ENCODE measurements around the gene TEFM. TPM values are rescaled to one million over a fixed set of nuclear protein-coding genes. Genes with fewer than 3 reads are reported as not detected.
"Not testable (repeated sequence)": the region's sequence is repeated elsewhere in the genome, so short reads cannot be mapped to it uniquely, and the experiment has no call there.

TEFM gene
- total and polyA plus RNA-seq, 2 donors (not counting 3 experiments of a cell fraction or from before 2014, with no cell fraction given) = 4.8 to 12.7 TPM

- Histone ChIP-seq H2AFZ (ENCODE audit: low read depth, low read length) (no peak overlapping the region), H3K4me3 (replicated peaks in 1 of 3; ENCODE audit: insufficient read depth in 1 of 3, low read depth in 1 of 3, low read length in 3 of 3) (no peak overlapping the region), H3K4me1 (ENCODE audit: control insufficient read depth, extremely low read depth, insufficient read depth, low read length) (no peaks in the 10 kb centered on the region), H3K9me1 (replicated peaks; ENCODE audit: control insufficient read depth, extremely low read depth, insufficient read depth, low read length) (no peaks in the 10 kb centered on the region), H3K27me3 (ENCODE audit: control insufficient read depth in 2 of 2, insufficient read depth in 2 of 2, low read length in 2 of 2) (peaks cover 5 to 7% of the 10 kb centered on the region in 2 experiments), H3K9me3 (replicated peaks; ENCODE audit: control insufficient read depth, insufficient read depth, low read length) (no peaks in the 10 kb centered on the region), H3K4me2 (ENCODE audit: insufficient read depth, low read length) (no peak overlapping the region), H3K9ac (replicated peaks; ENCODE audit: extremely low read depth, insufficient read depth, low read length) (no peak overlapping the region), H3K36me3 (ENCODE audit: control insufficient read depth in 2 of 2, extremely low read depth in 1 of 2, insufficient read depth in 2 of 2, low read length in 2 of 2) (no peaks in the 10 kb centered on the region), H3K27ac (ENCODE audit: insufficient read depth, low read depth, low read length) (no peak overlapping the region), H3K79me2 (ENCODE audit: control insufficient read depth, insufficient read depth, low read length) (no peaks in the 10 kb centered on the region), H4K20me1 (replicated peaks; ENCODE audit: control insufficient read depth, extremely low read depth, insufficient read depth, low read length) (no peaks in the 10 kb centered on the region)
- ChIA-PET CTCF (no interaction called here), POLR2A (no interaction called here)
- dilution Hi-C loops (cut with MboI; ENCODE audit: extremely low pct_ligation_motif_present, low sequenced_read_pairs) (no loop called here), intact Hi-C loops (cut with micrococcal nuclease) (no loop called here)
- TF ChIP-seq POLR2A (IDR thresholded peaks at IDR 0.05; ENCODE audit: low read depth, low read length) = no peak
- no peak for TF ChIP-seq EZH2 (IDR thresholded peaks at IDR 0.05; ENCODE audit: borderline replicate concordance, low read depth, low read length, severe bottlenecking)
- no peak for TF ChIP-seq MAX (IDR thresholded peaks at IDR 0.05; ENCODE audit: insufficient read depth, insufficient read length)
- no peak for FAIRE-seq
- DNase-seq (ENCODE audit: low read depth, low spot score) = no peak
- no TSS peak for BruUV-seq (replicated peaks)
Observed at GRCh38 chr17:30930495-30930894, 24.5 kb upstream of the TEFM start.

- dilution Hi-C loops (cut with MboI; ENCODE audit: extremely low pct_ligation_motif_present, low sequenced_read_pairs); H3K79me2 ChIP-seq (ENCODE audit: control insufficient read depth, insufficient read depth, low read length); H3K9ac ChIP-seq (replicated peaks; ENCODE audit: extremely low read depth, insufficient read depth, low read length); H3K27ac ChIP-seq (ENCODE audit: insufficient read depth, low read depth, low read length); DNase-seq (ENCODE audit: low read depth, low spot score); H2AFZ ChIP-seq (ENCODE audit: low read depth, low read length); intact Hi-C loops (cut with micrococcal nuclease); CTCF ChIA-PET; H3K4me3 ChIP-seq (replicated peaks in 1 of 3; ENCODE audit: insufficient read depth in 1 of 3, low read depth in 1 of 3, low read length in 3 of 3); H4K20me1 ChIP-seq (replicated peaks; ENCODE audit: control insufficient read depth, extremely low read depth, insufficient read depth, low read length); H3K9me3 ChIP-seq (replicated peaks; ENCODE audit: control insufficient read depth, insufficient read depth, low read length); H3K4me2 ChIP-seq (ENCODE audit: insufficient read depth, low read length); FAIRE-seq; H3K4me1 ChIP-seq (ENCODE audit: control insufficient read depth, extremely low read depth, insufficient read depth, low read length); H3K36me3 ChIP-seq (ENCODE audit: control insufficient read depth in 2 of 2, extremely low read depth in 1 of 2, insufficient read depth in 2 of 2, low read length in 2 of 2); H3K9me1 ChIP-seq (replicated peaks; ENCODE audit: control insufficient read depth, extremely low read depth, insufficient read depth, low read length); POLR2A ChIA-PET; BruUV-seq (replicated peaks); H3K27me3 ChIP-seq (ENCODE audit: control insufficient read depth in 2 of 2, insufficient read depth in 2 of 2, low read length in 2 of 2): not testable (repeated sequence)
Observed at GRCh38 chr17:30929861-30930260, 23.8 kb upstream of the TEFM start.

Measured in endothelial cell of umbilical vein (primary cell).